Activated T-cell treated with anti-CD3 and anti-CD28 coated beads for 48 hours (primary cell): Measurements from ENCODE around the gene MRPL30.
"Not testable (repeated sequence)": the region's sequence is repeated elsewhere in the genome, so short reads cannot be mapped to it uniquely, and the experiment has no call there.

ENCODE experiments used
- DNase-seq: peaks from one replicate; pipeline ENCODE4 v3.0.0-alpha.2; 2020; ENCODE audit warnings: low read depth

The MRPL30 gene

DNA sequence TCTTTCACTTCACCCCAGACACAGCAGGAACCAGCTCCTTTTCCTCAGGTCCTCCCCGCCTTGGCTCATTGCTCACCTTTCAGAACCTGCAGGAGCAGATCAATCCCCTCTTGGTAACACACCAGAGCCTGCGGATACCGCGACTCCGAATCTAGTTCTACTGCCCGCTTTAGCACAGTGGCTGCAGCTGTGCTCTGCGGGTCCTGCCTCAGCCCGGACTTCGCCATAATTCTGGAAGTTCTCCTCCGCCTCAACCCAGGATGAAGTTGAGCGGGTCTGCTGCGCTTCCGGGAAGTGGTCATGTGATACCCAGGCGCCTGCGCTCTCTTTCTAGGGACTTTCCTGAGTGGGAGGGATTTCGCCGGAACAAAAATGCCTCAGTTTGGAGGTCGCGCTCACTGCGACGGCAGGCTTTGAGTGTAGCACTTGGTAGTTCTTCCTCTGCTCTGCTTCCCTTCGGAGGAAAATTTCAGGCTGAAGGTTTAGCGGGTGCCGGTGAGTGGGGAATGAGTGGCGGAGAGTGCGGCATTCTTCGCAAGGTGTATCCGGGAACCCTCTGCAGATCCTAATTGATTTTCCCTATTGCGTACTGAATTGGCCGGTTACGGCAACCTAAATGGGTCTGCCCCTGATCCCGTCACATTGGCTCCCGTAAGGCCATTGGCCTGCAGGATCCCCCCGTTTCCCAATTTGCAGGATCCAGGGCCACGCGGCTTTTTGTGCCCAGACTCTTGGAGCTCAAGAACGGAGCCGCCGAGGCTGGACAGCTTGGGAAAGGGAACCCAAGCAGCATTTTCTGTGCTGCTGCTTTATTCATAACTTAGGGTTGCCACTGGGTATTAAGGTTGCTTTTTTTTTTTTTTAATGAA is at the start of gene MRPL30, which contains the start of gene MITD1:
MRPL30 (plus strand) TSS at position 430 of the 869 bp plus-strand sequence. CDS start 5,020 bp downstream, outside the sequence.
MITD1 (minus strand) TSS at position 304 of the 869 bp plus-strand sequence; CDS start at position 227, 77 bp downstream.
- DNase-seq = peak; percentile 83

DNA sequence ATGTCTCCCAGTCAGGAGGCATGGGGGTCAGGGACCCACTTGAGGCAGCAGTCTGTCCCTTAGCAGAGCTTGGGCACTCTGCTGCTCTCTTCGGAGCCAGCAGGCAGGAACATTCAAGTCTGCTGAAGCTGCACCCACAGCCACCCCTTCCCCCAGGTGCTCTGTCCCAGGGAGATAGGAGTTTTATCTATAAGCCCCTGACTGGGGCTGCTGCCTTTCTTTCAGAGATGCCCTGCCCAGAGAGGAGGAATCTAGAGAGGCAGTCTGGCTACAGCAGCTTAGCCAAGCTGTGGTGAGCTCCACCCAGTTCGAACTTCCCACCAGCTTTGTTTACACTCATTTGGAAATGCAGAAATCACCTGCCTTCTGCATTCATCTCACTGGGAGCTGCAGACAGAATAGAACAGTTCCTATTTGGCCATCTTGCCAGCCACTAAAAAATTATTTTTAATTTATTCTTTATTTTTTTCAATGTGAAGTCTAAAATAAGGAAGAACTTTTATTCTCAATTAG is 45.9 kb upstream of the MRPL30 start:
- not testable (repeated sequence) for DNase-seq

DNA sequence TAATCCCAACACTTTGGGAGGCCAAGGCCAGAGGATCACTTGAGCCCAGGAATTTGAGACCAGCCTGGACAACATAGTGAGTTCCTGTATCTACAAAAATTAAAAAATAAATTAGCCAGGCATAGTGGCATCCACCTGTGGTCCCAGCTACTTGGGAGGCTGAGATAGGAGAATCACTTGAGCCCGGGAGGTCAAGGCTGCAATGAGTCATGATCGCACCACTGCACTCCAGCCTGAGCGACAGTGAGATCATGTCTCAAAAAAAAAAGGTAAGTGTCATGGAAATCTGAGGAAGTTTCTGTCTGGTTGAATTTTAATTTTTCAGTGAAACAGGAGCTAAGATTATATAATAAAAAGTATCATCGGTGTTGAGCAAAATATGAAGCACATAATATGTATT is 42.0 kb upstream of the MRPL30 start:
- DNase-seq = no peak

DNA sequence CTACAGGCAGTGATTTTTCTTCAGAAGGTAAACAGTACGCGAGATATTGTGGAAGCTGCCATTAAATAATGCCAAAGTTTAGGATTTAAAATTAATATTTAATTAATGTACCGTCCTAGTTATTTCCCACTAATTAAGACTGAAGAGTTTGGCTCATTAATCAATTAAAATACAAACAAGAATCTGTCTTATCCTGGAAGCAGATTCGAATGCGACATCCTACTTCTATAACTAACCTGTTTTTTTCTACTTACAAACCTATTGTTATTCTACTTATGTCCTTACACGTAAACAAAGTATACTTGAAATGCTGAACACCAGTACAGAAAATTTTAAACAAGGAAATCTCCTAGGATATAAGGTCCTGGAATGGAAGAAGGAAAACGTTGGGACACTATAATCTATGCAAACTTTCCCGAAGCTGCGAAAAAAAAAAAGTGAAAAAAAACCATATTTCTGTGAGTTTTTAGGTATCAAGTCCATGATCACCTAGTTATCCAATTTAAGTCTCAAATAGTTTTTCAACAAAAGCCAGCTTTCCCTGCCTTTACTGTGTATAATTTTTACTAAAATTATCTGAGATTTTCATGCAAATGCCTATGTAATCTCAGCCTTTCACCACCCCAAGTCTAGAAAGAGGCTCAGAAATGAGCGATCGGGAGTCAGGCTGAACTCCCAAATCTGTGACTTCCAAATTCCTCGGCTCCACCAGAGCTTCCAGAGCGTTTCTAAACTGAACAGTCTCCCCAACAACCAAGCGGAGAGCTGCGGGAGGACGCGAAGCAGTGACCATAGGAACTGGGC is 40.7 kb upstream of the MRPL30 start:
- DNase-seq = no peak

DNA sequence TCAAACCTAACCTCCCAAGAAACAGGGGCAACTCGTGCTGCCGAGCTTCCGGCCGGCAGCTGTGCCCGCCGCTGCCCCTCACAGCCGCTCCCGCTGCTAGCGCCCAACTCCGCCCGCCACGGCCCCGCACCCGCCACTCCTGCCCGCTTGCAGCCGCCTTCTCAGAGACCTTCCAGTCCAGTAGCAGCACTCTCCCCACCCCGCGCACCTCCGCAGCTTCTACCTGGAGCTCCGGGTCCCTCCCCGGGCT is 40.2 kb upstream of the MRPL30 start:
- no peak for DNase-seq

DNA sequence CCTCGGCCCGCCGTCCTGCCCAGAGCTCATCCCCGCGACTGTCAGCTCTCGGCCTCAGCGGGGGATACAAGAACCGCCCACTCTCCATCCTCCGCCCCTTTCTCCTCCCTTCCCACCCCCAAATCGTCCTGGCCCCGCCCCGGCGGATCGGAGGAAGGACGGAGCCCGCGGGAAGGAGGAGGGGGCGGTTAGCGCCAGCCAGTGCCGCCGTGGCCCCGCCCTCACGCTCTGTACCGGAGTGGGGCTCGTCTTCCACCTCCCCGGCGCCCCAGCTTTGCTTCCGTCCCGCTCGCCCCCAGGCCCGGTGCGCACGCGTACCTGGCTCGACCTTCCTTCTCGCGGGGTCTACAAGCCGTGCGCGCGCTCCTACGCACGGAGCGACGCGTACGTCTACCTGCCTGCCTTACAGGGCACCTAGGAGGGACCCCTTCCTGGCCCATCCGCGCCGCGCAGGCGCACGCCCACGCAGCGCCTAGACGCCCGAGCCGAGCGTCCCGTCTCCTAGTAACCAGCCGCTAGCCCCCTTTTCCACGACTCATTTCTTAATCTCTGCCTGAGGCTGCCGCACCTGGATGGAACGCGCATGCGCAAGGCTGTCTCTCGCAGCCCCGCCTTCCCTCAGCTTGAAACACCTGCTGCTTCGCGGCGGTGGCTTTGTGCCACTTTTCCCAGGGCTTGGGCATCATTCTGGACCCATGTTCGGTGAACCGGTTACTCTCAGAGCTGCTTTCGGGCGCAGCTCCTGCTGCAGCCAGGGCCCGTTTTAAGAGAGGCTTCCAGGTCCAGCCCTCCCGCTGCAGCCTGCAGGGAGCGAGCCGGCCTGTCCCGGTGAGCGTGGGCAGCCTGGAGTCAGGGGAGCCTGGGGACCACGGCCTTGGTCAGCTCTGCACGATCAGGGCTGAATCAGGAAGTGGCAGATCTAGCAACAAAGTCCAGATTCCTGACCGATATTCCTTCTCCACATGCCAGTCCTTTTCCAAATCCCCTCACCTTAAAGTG is 39.6 kb upstream of the MRPL30 start, which contains the start of gene C2orf15:
C2orf15 (plus strand) TSS at position 598 of the 999 bp plus-strand sequence. CDS start 8,852 bp downstream, outside the sequence.
- DNase-seq = peak; percentile 96

DNA sequence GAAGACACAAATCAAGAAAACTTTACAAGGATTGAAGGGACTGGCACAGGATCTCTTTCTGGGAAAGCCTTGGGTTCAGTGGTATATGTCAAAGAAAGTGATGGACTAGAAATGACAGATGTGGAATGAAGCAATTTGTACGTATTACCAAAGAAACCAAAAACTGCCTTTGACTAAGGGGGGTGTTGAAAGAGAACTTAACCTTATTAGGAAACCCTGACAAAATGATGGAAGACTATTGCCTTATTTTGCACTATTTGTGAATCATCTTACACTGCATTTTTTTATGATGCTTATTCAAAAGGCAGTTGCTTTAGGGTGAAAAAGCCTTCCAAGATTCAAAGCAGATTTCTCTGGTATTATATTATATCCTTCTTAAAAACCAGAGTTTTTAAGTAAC is 30.3 kb upstream of the MRPL30 start:
- no peak for DNase-seq

DNA sequence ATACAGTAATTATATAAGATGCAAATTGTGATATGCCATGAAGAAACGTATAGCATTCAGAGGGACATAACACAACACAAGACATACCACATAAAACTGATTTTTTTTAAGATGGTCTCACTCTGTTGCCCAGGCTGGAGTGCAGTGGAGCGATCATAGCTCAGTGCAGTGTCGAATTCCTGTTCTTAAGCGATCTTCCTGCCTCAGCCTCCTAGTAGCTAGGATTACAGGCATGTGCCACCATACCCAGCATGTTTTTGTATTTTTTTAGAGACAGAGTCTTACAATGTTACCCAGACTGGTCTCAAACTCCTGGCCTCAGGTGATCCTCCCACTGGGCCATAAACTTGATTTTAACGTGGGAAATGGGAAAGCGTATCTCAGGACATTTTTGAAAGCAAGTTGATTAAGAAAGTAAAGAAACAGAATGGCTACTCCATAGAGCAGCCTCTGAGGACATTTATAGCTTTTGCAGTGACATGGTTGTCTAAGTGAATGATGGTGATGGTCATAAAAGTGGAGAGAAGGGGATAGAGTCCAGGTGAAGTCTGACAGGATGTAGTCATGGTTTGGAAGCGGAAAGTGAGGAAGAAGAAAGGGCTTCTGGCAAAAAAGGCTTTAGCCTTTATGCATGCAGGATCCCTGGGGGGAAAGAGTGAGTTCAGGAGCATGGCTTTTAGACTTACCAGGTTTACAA is 28.6 kb upstream of the MRPL30 start:
- no peak for DNase-seq

DNA sequence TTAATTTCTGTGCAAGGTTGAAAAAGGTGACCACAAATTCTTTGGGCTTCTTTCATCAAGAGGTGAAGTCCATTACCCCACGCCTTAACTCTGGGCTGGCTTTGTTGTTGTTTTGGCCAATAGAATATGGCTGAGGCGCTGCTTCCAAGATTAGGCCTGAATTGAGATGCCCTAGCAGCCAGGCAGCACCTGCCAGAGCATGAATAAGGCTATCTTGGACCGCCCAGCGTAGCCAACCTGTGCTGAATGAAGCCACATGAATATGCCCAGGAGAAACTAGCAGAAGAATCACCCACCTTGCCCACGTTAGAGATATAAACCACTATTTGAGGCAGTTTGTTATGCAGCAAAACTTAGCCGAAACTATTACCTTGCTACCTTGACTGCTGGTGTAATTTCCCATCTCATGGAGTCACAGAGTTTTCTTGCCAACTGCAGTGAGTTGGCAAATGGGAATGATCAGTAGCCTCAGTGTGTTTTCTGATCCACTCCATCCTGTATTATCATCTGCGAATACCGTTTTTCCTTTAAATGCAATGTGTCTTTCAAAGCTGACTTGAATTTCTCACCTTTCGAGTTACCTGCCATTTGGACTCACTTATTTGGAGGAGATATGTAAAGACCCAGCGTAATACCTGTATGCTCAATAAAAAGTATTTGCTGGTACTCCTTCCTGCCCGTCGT is 26.9 kb upstream of the MRPL30 start:
- DNase-seq = no peak

DNA sequence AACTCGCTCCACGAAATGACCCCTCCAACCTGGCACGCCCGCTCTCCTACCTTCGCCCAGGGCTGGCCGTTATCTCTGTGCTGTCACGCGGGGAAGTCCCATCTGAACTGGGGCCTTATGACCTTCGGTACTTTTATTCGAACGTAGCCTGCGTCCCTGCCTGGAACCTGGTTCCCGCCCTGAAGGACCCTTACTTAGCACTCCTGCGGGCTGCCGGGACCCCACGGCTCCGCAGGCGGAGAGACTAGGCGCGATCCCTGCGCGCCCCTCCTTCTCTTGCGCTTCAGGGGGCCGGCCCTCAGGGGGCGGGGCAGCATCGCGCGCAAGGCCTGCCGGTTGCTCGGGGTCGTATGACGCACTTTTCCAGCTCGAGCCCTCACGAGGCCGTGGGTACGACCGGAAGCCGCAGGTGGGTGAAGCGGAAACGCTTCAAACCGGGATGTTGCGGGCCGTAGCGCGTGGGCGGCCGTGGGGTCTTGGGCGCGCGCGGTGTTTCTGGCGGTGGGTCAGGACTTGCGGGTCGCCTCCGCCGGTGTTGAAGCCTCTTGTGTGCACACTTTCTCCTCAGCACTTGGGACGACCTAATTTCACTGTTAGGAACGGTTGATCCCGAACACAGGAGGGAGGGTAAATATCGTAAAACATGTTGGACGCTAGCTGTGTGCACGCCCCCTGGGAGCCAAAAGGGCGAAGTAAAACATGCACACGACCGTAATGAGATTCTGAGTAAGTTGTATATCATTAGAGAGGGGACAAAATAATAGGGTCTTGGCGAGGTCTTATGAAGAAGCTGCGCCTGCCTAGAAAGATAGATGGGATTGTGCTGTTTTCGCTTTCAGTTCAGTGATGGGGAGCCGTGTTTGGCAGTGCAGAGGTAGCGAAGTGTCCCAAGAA is 26.1 kb upstream of the MRPL30 start, which contains the start of the genes LIPT1 and TSGA10:
LIPT1 (plus strand) TSS at position 325 of the 894 bp plus-strand sequence. CDS start 6,991 bp downstream, outside the sequence.
TSGA10 (minus strand) TSS at position 300 of the 894 bp plus-strand sequence. CDS start 45,503 bp downstream, outside the sequence.
- peak; percentile 88 for DNase-seq

DNA sequence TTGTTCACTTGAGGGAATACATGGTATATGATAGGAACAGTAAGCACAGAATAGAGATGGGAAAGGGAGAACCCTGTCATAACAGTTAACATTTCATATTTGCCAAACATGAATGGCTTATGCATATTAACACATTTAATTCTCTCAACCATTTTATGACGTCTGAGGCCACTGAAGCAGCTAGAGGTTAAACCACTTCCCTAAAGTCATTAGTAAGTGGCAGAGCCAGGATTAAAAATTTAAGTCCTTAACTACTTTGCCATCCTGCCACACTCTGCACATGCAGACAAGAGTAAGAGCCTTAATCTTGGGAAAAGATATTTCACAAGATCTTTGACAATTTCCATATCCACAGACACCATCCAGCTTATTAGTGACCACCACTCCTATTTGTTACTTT is 24.1 kb upstream of the MRPL30 start:
- no peak for DNase-seq

DNA sequence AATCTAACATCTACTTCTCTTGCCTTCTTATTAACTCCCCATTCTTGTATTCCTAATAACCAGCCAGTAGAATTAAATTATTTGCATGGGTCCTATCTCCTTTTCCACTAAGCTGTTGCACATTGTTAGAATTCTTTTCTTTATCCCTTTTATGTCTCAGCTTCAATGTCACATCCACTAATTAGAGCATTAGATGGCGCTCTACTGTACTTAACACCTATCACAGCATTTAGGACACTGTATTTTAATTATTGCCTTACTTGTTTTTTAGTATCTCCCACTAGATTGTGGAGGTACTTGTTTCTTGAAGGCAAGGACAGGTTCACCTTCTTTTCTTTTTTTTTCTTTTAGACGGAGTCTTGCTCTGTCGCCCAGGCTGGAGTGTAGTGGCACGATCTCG is 22.4 kb upstream of the MRPL30 start:
- no peak for DNase-seq

DNA sequence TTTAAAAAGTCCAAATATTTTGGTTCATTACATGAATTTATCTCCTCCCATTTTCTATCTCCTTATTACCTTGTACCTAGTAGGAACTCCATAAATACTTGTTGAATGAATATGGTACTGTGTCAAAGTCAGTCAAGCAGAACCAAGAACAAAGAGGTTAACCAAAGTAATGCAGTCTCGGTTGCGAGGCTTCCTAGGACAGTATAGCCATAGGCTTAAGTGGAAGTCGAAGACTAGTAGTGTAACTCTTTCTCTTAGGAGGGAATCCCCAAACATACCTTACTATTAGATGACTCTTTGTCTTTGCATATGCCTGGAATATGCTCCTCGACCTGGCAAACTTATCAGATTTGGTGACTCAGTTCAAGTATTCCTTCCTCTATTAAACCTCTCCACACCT is 21.4 kb upstream of the MRPL30 start:
- DNase-seq = no peak

DNA sequence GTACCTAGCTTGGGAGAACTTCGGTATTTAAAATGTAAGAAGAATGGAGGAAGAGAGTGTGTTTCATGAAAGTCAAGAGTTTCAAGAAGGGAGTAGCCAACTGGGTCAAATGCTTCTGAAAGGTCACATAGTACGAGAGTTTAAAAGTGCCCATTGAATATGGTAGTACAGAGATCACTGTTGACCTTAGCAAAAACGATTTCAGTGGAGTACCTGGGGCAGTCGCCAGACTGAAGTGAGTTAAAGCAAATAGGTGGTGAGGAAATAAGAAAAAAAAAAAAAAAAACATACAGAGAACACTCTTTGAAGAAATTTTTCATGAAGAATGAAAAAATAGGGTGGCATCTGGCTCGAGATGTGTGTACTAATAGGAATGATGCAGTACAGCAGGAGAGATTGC is 14.8 kb upstream of the MRPL30 start:
- DNase-seq = no peak

DNA sequence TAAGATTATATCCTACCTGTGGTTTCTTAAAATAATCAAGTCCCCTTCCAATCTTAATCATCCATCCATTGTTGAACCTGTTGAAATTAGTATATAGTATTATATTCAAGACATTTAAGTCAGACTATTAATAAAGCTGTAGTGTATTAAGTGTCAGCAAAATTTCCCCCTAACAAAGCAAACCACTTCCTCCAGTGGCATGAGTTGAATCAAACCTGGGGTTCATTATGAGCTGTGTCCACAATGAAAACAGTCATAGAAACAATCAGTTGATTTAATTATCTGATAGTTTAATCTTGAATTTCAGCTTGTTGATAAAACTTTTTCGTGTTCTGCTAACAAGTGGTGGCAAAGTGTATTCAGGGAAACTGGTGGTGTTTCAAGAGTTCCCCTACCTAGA is 11.4 kb upstream of the MRPL30 start:
- DNase-seq = no peak

DNA sequence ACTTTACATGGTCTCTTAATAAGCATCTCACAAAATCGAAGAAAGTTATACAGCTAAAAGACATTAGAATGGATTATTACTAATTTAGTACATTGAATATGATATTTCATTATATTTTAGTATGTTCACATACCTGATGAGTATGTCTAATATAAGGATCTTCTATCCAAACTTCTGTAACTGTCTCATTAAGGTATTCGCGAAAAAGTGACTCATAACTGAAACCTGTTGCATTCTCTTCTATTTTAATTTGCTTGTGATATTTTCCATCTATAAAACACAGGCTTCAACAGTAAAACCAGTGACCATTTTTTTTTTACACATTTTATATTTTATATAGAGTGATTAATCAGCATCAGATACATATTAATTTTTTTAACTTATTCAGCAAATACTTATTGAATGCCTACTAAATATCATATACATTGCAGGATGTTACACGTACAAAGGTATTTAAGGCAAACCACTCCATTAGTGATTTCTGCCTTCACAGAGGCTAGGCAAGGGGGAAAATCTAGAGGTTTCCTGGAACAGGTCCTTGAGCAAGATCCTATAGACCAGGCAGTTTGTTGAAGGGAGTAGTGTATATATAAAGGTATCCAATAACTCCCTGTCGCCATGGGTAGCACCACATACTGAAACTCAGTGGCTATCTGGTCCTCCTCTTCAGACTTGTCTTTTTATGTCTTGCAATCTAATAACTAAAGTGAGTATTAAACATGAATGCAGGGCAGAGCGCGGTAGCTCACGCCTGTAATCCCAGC is 9.4 kb upstream of the MRPL30 start:
- DNase-seq = no peak

DNA sequence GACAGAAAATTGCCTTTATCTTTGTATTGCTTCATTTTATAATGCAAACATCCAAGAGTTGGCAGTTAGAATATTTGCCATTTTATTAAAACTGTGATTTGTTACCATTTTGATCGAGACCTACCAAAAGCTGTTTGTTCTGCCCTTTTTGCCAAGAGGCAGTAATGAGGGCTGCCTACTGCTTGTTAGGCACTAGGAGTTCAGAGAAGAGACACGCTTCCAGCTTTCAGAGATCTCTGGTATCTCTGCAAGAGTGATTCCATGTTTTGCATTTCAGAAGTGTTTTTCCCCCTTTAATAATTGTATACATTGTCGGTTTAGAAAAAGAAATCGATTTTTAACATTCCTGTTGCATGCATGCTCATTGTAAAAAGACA is 628 bp downstream of the MRPL30 start:
- DNase-seq = no peak

DNA sequence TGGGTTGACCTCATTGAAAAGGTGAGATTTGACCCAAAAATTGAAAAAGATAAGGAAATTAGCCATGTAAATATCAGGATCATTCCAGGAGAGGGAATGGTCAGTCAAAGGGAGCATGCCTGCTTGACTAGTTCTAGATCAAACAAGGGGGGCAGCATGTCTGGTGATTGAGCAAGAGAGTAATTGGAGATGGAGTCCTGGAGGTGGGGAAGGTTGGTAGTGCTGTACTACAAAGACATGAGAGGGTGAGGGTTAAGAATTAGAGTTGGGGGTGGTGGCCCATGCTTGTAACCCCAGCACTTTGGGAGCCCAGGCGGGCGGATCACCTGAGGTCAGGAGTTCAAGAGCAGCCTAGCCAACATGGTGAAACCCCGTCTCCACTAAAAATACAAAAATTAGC is 2.0 kb downstream of the MRPL30 start:
- no peak for DNase-seq
